ENCODE data around the gene ATF2. TPM values are rescaled to one million over a fixed set of nuclear protein-coding genes. Genes with fewer than 3 reads are reported as not detected.

ATF2 gene
- total and polyA plus RNA-seq, 2 of the 13 experiments (the other 11 are each of a cell fraction or from before 2014, with no cell fraction given), result 91.6 to 95.1 TPM

DNA sequence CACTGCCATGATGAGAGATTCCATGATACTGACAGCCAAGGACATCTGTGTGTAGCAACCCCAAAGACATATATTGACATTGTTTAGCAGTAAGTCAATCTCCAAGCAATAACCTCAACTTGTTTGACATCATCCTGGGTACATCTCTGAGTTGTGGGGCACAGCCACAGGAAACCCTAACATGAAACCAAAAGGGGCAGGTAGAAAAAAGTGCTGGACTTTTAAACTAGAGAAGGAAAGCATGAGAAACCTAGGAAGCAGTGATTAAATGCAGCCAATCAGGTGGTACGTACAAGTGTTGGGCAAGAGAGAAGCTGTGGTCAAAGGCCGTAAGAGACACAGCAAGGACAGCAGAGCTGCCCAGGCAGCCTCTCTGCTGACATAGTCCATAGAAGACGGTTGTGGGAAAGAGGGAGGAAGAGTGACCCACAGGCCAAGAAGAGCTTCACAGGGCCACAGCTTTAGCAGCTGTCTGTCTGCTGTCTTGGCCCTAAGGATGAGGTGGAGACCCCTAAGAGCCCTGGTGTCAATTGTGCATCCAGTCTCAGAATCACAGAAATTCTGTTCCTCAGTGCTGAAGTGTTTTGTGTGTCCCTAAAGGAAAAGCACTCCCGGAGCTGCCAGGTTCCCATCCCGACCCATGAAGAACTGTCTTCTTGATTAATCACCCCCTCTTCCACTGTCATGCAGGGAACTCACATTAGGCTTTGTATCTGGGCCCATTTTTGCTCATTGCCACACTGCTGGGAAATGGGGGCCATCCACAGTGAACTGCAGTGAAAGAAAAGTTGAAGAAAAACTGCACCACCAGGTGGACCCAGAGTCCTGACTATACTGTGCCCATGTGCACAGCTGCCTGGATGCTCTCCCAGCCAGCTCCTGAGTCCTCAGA lies 137.4 kb downstream of the ATF2 start (continued):
- TF ChIP-seq, protein P1, sequence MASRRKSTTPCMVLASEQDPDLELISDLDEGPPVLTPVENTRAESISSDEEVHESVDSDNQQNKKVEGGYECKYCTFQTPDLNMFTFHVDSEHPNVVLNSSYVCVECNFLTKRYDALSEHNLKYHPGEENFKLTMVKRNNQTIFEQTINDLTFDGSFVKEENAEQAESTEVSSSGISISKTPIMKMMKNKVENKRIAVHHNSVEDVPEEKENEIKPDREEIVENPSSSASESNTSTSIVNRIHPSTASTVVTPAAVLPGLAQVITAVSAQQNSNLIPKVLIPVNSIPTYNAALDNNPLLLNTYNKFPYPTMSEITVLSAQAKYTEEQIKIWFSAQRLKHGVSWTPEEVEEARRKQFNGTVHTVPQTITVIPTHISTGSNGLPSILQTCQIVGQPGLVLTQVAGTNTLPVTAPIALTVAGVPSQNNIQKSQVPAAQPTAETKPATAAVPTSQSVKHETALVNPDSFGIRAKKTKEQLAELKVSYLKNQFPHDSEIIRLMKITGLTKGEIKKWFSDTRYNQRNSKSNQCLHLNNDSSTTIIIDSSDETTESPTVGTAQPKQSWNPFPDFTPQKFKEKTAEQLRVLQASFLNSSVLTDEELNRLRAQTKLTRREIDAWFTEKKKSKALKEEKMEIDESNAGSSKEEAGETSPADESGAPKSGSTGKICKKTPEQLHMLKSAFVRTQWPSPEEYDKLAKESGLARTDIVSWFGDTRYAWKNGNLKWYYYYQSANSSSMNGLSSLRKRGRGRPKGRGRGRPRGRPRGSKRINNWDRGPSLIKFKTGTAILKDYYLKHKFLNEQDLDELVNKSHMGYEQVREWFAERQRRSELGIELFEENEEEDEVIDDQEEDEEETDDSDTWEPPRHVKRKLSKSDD (CRISPR knock-in tag; IDR thresholded peaks at IDR 0.05; ENCODE audit: low read depth), result 0 out of 2 replicates have a peak, but pooled peaks have one; percentile 65
- TF ChIP-seq ATM (IDR thresholded peaks at IDR 0.05; ENCODE audit: borderline replicate concordance) (no peak), MAZ (IDR thresholded peaks at IDR 0.05; ENCODE audit: borderline replicate concordance, low read depth, low read length) (no peak; the same call in 1 of the 2 replicates), MAZ (CRISPR knock-in tag; IDR thresholded peaks at IDR 0.05; ENCODE audit: low read depth) (0 out of 2 replicates have a peak, but pooled peaks have one; percentile 33), GZF1 (CRISPR knock-in tag; IDR thresholded peaks at IDR 0.05) (0 out of 2 replicates have a peak, but pooled peaks have one; percentile 36), BHLHE40 (IDR thresholded peaks at IDR 0.05; ENCODE audit: low read length) (0 out of 2 replicates have a peak, but pooled peaks have one; percentile 6), FOXK1 (CRISPR knock-in tag; IDR thresholded peaks at IDR 0.05; ENCODE audit: borderline replicate concordance, low read depth) (peak; percentile 33; the same call in 1 of the 2 replicates), SATB2 (CRISPR knock-in tag; IDR thresholded peaks at IDR 0.05) (no peak), PREB (CRISPR knock-in tag; IDR thresholded peaks at IDR 0.05) (0 out of 2 replicates have a peak, but pooled peaks have one; percentile 46), NCOR1 (IDR thresholded peaks at IDR 0.05; ENCODE audit: borderline replicate concordance, low read length) (0 out of 2 replicates have a peak, but pooled peaks have one; percentile 37), MYPOP (CRISPR knock-in tag; IDR thresholded peaks at IDR 0.05) (0 out of 2 replicates have a peak, but pooled peaks have one; percentile 30), SMC3 (IDR thresholded peaks at IDR 0.05; ENCODE audit: low read length) (peak; percentile 84), FOXA1 (IDR thresholded peaks at IDR 0.05) (no peak), FOXA1 (CRISPR knock-in tag; IDR thresholded peaks at IDR 0.05) (peak; percentile 50; the same call in 1 of the 2 replicates), ZNF235 (CRISPR knock-in tag; IDR thresholded peaks at IDR 0.05; ENCODE audit: borderline replicate concordance) (no peak), ZNF501 (CRISPR knock-in tag; IDR thresholded peaks at IDR 0.05) (peak; percentile 92), SALL1 (CRISPR knock-in tag; IDR thresholded peaks at IDR 0.05) (peak; percentile 46), ZSCAN9 (CRISPR knock-in tag; IDR thresholded peaks at IDR 0.05; ENCODE audit: borderline replicate concordance) (no peak), SOX13 (IDR thresholded peaks at IDR 0.05) (0 out of 2 replicates have a peak, but pooled peaks have one; percentile 19), SOX13 (CRISPR knock-in tag; conservative IDR thresholded peaks at IDR 0.05 in 1 of 2, IDR thresholded peaks at IDR 0.05 in 1 of 2) (peak in 1 of 2 experiments; percentile 42; a peak in 1 of 4 replicates), MYNN (CRISPR knock-in tag; IDR thresholded peaks at IDR 0.05; ENCODE audit: low read depth) (no peak), ZNF260 (CRISPR knock-in tag; IDR thresholded peaks at IDR 0.05; ENCODE audit: borderline replicate concordance, low read depth) (no peak), ZNF780A (CRISPR knock-in tag; IDR thresholded peaks at IDR 0.05) (0 out of 2 replicates have a peak, but pooled peaks have one; percentile 81), SIN3B (IDR thresholded peaks at IDR 0.05; ENCODE audit: low read length) (no peak), SSRP1 (CRISPR knock-in tag; IDR thresholded peaks at IDR 0.05) (0 out of 2 replicates have a peak, but pooled peaks have one; percentile 3)

Data from HepG2 (cell line).